Measurements from ENCODE around the gene PIGW. TPM values are rescaled to one million over a fixed set of nuclear protein-coding genes. Genes with fewer than 3 reads are reported as not detected.
A peak's percentile ranks its signal among the peaks of the same experiment; 100 is the strongest.

Gene PIGW
- polyA plus RNA-seq, 3 donors from 2014 or later: 7.2 to 18.8 (median 11.3) TPM

DNA sequence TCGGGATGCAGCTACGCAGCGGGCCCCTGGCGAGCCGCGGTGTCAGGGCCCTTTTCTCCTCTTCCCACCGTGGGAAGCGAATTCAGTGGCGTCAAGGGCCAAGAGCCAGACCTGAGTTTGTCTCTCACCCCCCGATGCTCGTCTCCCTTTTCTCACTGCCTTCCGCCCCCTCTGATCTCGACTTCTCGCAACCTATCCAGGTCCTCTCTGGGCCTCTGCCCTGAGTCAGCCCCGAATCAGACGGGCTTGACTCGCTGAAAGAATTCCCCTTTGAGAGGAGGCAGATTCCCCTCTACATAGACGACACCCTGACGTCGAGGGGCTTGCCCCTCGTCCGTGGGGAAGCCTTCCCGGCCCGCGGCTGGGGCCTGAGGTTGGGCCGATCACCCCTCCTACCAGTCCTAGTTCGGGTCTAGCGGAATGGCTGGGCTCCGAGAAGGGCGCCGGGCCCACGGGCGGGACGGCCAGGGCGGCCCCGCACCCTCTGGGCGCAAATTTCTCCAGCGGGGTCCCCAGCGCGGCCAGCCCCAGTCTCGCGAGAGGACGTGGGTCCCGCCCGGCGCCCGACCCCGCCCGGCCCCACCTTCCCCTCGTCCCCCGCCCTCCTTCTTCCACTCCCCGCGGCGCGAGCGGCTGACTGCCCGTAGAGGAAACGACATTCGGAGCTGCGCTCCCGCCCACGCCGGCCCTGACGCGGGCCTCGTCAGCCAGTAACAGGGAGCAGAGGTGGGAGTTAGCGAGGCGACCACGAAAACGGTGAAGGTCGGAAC lies 9.7 kb downstream of the PIGW start, which contains the start of gene GGNBP2:
Gene GGNBP2 (plus strand): TSS at position 613 of the 770 bp plus-strand sequence. CDS start 806 bp downstream, outside the sequence.
- Mint-ChIP-seq H3K27me3 (ENCODE audit: low read depth in 3 of 3) (peaks cover 8 to 22% (median 9%) of the 10 kb centered on the region in 3 donors), H3K4me1 (peaks cover 36 to 50% of the 10 kb centered on the region in 2 donors), H3K9me3 (no peaks in the 10 kb centered on the region), H3K4me3 (peak within 1 kb of the TSS; percentile 93 to 97 (median 96)), H3K27ac (peak within 1 kb of the TSS; percentile 97 to 99 (median 99)), H3K36me3 (no peaks in the 10 kb centered on the region)
- peak; percentile 88 to 95 (median 90) for DNase-seq

DNA sequence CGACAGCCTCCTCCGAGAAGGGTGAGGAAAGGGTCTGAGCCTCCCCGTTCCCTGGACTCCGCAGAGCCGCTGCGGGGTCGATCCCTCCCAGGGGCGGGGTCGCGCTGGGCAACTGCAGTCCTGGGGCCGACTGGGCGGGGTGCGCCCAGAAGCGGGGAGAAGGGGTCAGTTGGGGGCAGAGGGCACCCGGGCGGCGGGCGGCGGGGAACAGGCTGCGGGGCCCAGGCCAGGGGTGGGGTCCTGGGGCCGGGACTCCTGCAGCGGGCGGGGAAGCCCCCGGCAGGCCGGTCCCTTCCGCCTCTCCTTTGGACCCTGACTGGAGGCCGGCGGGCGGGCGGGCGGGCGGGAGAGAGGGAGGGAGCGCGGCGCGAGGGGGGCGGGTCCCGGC lies 10.3 kb downstream of the PIGW start:
- DNase-seq: no peak
- peak overlapping the region; percentile 85 to 99 (median 99) for H3K27ac Mint-ChIP-seq
- H3K4me1 Mint-ChIP-seq: peaks cover 41 to 51% of the 10 kb centered on the region in 2 donors
- peak overlapping the region; percentile 93 to 97 (median 96) for H3K4me3 Mint-ChIP-seq
- H3K27me3 Mint-ChIP-seq (ENCODE audit: low read depth in 3 of 3): peaks cover 8 to 22% (median 9%) of the 10 kb centered on the region in 3 donors
- H3K36me3 Mint-ChIP-seq: no peaks in the 10 kb centered on the region
- no peaks in the 10 kb centered on the region for H3K9me3 Mint-ChIP-seq

DNA sequence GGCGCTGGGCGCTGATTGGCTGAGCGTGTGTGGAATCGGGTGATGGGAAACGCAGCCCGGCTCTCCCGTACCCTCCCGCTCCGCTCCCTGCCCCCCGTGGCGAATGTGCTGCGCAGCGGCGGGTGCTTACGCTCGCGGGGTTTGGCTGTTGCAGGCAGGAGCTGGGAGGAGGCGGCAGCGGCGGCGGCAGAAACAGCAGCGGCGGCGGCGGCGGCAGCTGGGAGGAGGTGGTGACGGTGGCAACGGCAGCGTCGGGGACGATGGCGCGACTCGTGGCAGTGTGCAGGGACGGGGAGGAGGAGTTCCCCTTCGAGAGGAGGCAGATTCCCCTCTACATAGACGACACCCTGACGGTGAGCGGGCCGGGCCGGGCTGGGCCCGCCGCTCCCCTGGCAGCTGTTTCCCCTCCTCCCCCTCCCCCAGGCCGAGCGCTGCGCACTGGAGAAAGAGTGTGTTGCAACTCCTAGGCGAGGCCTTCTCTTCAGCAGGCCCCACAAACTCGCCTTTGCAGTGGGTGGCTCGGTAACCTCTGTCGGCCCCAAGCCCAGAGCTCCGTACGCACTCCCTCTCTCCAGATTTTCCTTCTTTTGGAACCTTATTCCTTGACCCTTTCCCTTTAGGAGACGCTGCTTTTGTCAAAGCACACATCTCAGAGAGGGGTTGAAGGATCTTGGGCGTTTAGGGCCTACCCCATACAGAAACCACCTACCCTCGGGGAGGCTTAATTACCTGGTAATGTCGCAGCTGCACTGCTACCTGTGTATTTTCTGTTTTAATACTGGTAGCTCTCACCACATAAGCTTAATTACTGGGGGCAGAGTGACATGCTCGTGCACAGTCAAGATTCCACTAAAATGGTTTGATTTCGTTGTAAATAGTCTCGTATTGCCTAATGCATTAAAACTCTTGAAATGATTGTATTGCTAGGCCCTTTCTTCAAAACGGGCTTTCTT lies 11.0 kb downstream of the PIGW start:
- peak overlapping the region; percentile 91 to 99 (median 95) for H3K27ac Mint-ChIP-seq
- H3K4me3 Mint-ChIP-seq: peak overlapping the region; percentile 89 to 97 (median 93)
- H3K9me3 Mint-ChIP-seq: no peaks in the 10 kb centered on the region
- H3K4me1 Mint-ChIP-seq: peaks cover 48 to 58% of the 10 kb centered on the region in 2 donors
- peak; percentile 97 to 98 (median 97) for DNase-seq
- peaks cover 8 to 23% (median 9%) of the 10 kb centered on the region in 3 donors for H3K27me3 Mint-ChIP-seq (ENCODE audit: low read depth in 3 of 3)
- H3K36me3 Mint-ChIP-seq: peaks cover 0 to under 1% (median 0%) of the 10 kb centered on the region in 3 donors

DNA sequence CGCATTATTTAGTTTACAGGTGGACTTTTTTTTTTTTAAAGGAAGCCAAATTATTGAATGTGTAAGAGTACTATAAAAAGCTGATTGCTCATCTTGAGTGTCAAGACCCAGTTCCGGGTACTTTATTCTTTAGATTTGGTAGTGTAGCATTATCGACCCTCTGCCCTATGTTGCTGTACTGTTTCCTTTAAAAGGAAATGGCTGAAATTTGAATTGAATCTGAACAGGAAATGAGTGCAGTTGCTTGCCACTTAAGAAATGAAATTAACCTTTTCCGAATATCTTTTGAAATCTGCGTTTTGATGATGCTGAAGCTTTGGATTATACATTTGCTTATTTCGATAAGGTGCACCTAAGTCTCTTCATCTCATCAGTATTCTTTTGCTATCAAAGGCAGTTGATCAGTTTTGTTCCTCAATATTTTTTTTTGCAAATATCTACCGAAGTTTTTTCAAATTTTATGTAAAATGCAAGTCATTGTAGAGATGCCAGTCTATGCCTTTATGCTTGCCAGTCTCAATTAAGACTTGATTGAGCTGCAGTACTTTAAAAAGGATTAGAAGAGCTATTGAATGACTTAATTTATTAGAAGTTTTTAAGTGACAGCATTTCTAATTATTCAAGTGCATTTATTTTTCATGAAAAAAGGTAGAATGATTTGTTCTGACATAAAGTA lies 11.8 kb downstream of the PIGW start:
- H3K9me3 Mint-ChIP-seq: no peaks in the 10 kb centered on the region
- peaks cover 0 to 4% (median 0%) of the 10 kb centered on the region in 3 donors for H3K36me3 Mint-ChIP-seq
- H3K4me1 Mint-ChIP-seq: peaks cover 53 to 64% of the 10 kb centered on the region in 2 donors
- peak overlapping the region; percentile 91 to 99 (median 95) for H3K27ac Mint-ChIP-seq
- DNase-seq: peak in 1 of 3 donors; percentile 7
- H3K27me3 Mint-ChIP-seq (ENCODE audit: low read depth in 3 of 3): peaks cover 8 to 24% (median 9%) of the 10 kb centered on the region in 3 donors
- peak overlapping the region; percentile 89 to 97 (median 93) for H3K4me3 Mint-ChIP-seq

DNA sequence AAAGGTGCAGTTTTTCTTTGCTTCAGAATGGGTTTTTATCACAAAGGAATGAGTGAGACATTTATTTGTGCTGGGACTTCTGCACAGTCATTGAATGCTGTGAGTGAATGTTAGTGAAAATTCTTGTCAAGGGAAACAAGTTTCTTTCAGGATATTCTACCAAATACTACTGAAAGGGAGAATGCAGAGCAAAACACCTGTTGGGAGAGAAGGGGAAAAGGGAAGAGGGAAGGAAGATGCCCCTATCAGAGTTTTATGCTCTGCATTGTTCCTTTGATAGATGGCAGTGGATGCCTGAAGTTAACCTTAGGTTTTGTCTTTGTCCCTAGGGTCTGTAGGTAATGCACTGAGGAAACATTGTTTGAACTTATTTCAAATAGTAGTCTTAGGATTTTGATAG lies 13.0 kb downstream of the PIGW start:
- DNase-seq: no peak
- Mint-ChIP-seq H3K36me3 (peaks cover 0 to 4% (median 0%) of the 10 kb centered on the region in 3 donors), H3K4me3 (peak overlapping the region in 4 of 5 donors; percentile 30 to 62 (median 44)), H3K27ac (peak overlapping the region; percentile 45 to 81 (median 63)), H3K27me3 (ENCODE audit: low read depth in 3 of 3) (peaks cover 7 to 24% (median 8%) of the 10 kb centered on the region in 3 donors), H3K9me3 (no peaks in the 10 kb centered on the region), H3K4me1 (peaks cover 61 to 76% of the 10 kb centered on the region in 2 donors)

DNA sequence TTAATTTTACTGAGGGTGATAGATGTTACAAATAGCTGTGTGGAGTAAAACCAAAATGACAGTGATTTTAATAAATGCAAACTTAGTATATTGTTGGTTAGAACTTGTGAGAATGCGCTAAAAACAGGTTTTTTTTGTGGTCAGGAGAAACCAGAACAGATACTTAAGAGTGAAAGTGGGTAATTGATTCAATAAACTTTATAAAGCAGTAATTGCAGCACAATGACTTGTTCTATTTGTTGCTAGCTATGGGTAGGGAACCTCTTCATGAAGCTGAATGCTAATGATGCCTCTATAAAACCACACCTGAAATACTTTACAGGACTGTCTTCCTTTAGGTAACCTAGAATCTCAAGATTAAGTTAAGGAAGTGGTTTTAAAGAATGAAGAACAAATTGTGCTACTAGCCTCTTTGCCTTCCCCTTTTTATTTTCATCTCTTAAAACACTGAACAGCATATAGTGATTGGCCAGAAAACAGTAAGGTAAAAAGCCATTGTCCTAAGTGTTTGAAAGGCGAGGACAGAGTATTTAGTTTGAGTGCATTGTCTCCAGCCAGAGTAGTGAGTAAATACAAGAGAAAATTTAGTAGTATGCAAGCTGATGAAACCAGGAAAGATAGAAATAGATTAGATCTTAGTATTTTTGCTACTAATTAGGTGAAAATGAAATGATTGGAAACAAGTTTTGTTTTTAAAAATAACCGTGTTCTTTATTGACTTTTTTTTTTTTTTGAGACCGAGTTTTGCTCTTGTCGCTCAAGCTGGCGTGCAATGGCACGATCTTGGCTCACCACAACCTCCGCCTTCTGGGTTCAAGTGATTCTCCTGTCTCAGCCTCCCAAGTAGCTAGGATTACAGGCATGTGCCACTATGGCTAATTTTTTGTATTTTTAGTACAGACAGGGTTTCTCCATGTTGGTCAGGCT lies 16.0 kb downstream of the PIGW start:
- H3K4me1 Mint-ChIP-seq: peaks cover 70 to 92% of the 10 kb centered on the region in 2 donors
- H3K36me3 Mint-ChIP-seq: peaks cover 0 to 4% (median 3%) of the 10 kb centered on the region in 3 donors
- H3K9me3 Mint-ChIP-seq: no peaks in the 10 kb centered on the region
- H3K27ac Mint-ChIP-seq: peak overlapping the region; percentile 11 to 79 (median 64)
- peak overlapping the region; percentile 29 to 65 (median 40) for H3K4me3 Mint-ChIP-seq
- peak; percentile 14 to 34 (median 29) for DNase-seq
- H3K27me3 Mint-ChIP-seq (ENCODE audit: low read depth in 3 of 3): peaks cover 2 to 11% (median 3%) of the 10 kb centered on the region in 3 donors

DNA sequence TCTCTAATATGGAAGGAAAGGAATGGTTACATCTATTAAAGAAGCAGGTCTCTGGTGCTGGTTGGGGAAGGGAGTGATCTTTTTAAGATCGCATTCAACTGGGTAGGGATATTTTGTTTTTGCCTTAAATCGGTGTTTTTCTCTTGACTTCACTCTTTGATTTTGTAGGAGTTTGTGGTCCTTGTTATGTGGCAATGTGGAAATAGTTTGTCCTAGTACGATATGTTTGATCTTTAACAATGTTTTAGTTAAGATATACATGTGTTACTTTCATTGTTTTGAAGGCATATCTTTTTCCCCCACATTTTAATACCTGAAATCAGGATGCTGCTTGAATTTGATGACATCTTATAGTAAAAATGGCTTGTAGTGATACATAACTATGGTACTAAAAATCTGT lies 18.7 kb downstream of the PIGW start:
- peak overlapping the region in 2 of 5 donors; percentile 13 to 16 for H3K4me3 Mint-ChIP-seq
- peak overlapping the region in 1 of 6 donors; percentile 73 for H3K27ac Mint-ChIP-seq
- H3K9me3 Mint-ChIP-seq: no peaks in the 10 kb centered on the region
- peaks cover 2 to 8% (median 4%) of the 10 kb centered on the region in 3 donors for H3K27me3 Mint-ChIP-seq (ENCODE audit: low read depth in 3 of 3)
- H3K4me1 Mint-ChIP-seq: peaks cover 56 to 82% of the 10 kb centered on the region in 2 donors
- H3K36me3 Mint-ChIP-seq: peaks cover 9 to 18% (median 11%) of the 10 kb centered on the region in 3 donors
- no peak for DNase-seq

DNA sequence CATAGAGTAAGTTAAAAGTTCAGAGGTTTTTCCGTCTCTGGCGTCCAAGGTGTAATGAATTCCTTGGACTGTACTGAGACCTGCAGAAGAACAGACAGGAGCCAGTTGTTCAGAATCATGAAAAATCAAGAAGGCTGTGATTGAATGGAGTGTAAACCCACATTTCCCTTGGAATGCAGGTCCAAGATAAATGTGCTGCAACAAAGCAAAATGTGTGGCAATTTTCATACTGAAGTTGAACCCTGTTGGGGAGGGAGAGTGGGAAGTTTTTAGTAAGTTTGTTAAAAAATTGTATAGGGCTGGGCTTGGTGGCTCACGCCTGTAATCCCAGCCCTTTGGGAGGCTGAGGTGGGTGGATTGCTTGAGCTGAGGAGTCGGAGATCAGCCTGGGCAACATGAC lies 31.3 kb downstream of the PIGW start:
- Mint-ChIP-seq H3K27ac (no peak overlapping the region), H3K36me3 (peaks cover 12 to 27% (median 14%) of the 10 kb centered on the region in 3 donors), H3K4me3 (no peak overlapping the region), H3K9me3 (no peaks in the 10 kb centered on the region), H3K27me3 (ENCODE audit: low read depth in 3 of 3) (peaks cover 0 to 6% (median 0%) of the 10 kb centered on the region in 3 donors), H3K4me1 (peaks cover 12 to 32% of the 10 kb centered on the region in 2 donors)
- DNase-seq: no peak

DNA sequence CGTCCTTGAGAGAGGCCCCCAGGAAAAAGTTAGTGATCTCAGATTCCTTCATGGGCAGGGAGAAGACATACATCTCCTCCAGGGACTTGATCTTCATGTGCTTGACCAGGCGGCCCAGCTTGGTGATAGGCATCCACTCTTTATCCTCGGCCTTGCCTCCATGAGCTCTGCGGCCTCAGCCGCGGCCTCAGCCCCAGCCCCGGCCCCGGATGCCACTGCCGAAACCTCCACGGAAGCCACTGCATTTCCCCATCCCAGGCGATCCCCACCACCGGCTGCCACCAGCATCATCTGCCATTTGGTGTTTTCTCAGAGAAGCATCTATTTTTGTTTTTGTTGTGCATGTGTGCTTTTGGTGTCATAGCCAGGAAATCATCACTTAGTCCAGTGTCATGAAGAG lies 40.2 kb downstream of the PIGW start:
- H3K9me3 Mint-ChIP-seq: no peaks in the 10 kb centered on the region
- no peak for DNase-seq
- H3K4me1 Mint-ChIP-seq: peaks cover 15 to 46% of the 10 kb centered on the region in 2 donors
- no peak overlapping the region for H3K4me3 Mint-ChIP-seq
- H3K36me3 Mint-ChIP-seq: peaks cover under 1 to 20% (median 14%) of the 10 kb centered on the region in 3 donors
- H3K27ac Mint-ChIP-seq: no peak overlapping the region
- H3K27me3 Mint-ChIP-seq (ENCODE audit: low read depth in 3 of 3): peaks cover 0 to 10% (median 2%) of the 10 kb centered on the region in 3 donors

DNA sequence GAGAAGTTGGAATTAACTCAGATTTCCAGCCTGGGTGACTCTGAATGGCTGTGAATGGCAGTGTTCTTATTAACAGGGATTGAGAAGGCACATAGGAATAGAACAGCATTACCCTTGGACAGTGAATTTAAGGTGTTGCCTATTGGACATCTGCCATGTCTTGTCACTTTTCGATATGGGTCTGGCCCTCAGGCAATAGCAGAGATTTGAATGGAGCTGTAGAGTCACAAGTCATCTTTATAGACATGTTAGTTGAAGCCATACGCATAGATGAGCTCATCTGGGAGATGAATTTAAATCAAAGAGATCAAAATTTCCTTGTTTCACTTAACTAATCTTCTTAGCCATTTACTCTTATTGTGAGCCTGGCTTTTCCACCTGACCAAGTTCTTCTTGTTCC lies 42.0 kb downstream of the PIGW start:
- Mint-ChIP-seq H3K36me3 (peaks cover 4 to 24% (median 14%) of the 10 kb centered on the region in 3 donors), H3K27ac (peak overlapping the region in 1 of 6 donors; percentile 46), H3K9me3 (no peaks in the 10 kb centered on the region), H3K4me1 (peaks cover 15 to 46% of the 10 kb centered on the region in 2 donors), H3K27me3 (ENCODE audit: low read depth in 3 of 3) (peaks cover 2 to 6% (median 3%) of the 10 kb centered on the region in 3 donors), H3K4me3 (no peak overlapping the region)
- no peak for DNase-seq

DNA sequence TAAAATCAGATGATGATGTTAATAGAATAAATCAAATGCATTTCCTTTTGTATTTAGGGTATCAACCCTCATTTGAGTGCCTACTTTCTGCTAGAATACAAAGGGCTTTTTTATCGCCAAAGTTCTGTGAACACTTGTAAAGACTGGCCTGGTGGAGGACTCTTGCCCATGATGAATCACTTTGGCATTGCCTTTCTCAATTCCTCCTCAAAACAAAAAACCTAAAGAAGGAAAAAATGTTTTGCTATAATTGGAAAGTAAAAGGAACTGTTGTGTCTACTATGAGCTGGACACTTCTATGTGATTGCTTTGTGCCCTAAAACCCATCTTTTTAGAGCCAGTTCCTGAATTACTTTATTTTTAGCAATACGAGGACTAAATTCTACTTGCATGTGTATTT lies 43.9 kb downstream of the PIGW start:
- Mint-ChIP-seq H3K27me3 (ENCODE audit: low read depth in 3 of 3) (peaks cover 0 to 3% (median 2%) of the 10 kb centered on the region in 3 donors), H3K36me3 (peaks cover 4 to 22% (median 14%) of the 10 kb centered on the region in 3 donors), H3K4me3 (no peak overlapping the region), H3K27ac (no peak overlapping the region), H3K4me1 (peaks cover 8 to 29% of the 10 kb centered on the region in 2 donors), H3K9me3 (no peaks in the 10 kb centered on the region)
- no peak for DNase-seq

DNA sequence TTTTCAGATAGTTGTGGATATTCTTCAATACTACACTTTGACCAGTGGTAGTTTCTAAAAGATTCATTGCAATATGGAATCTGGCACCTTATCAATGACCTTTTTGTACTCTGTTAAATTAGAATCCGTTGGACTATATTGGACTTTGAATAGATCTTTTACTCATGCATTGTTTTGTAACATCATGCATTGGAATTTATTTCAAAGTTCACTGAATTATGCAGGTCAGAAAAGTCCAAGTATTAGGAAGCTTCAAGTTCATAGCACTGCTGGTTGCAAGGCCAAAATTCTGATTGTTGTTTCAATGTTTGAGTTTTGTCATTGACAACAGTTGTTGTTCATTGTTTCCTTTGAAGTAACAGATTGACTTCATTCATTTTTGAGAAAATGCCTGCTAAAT lies 49.0 kb downstream of the PIGW start:
- DNase-seq: no peak
- Mint-ChIP-seq H3K4me1 (no peaks in the 10 kb centered on the region), H3K4me3 (no peak overlapping the region), H3K27me3 (ENCODE audit: low read depth in 3 of 3) (peaks cover 2 to 3% (median 2%) of the 10 kb centered on the region in 3 donors), H3K27ac (no peak overlapping the region), H3K36me3 (peaks cover 11 to 25% (median 17%) of the 10 kb centered on the region in 3 donors), H3K9me3 (no peaks in the 10 kb centered on the region)

Measured in immature natural killer cell (primary cell).